Measurements from ENCODE around the gene SEMA6A. TPM values are rescaled to one million over a fixed set of nuclear protein-coding genes. Genes with fewer than 3 reads are reported as not detected.

SEMA6A gene
- polyA plus RNA-seq, 1 of the 3 experiments (the other 2 are of a cell fraction): 0.18 TPM

- POLR2A ChIA-PET: no interaction called here
- no peak for DNase-seq
- CTCF ChIA-PET: no interaction called here
- Histone ChIP-seq H3K79me2 (ENCODE audit: insufficient read depth) (no peaks in the 10 kb centered on the region), H3K4me1 (ENCODE audit: control insufficient read depth in 1 of 2, insufficient read depth in 2 of 2, low read depth in 1 of 2, low read length in 1 of 2) (peaks cover 0 to 4% of the 10 kb centered on the region in 2 experiments; a peak in 2 of 4 replicates), H2AFZ (ENCODE audit: low read depth) (no peak overlapping the region), H3K27ac (ENCODE audit: low read depth in 2 of 2, low read length in 1 of 2) (peak overlapping the region in 1 of 2 experiments; percentile 68; a peak in 1 of 4 replicates), H3K36me3 (replicated peaks in 1 of 2; ENCODE audit: control insufficient read depth in 1 of 2, insufficient read depth in 2 of 2, low read length in 1 of 2) (no peaks in the 10 kb centered on the region), H4K20me1 (ENCODE audit: insufficient read depth) (no peaks in the 10 kb centered on the region), H3K9me2 (no peaks in the 10 kb centered on the region), H3K4me2 (no peak overlapping the region), H3K9me3 (no peaks in the 10 kb centered on the region), H3K4me3 (ENCODE audit: low read depth in 2 of 2, low read length in 1 of 2) (no peak overlapping the region), H3F3A (replicated peaks; ENCODE audit: insufficient read depth) (no peaks in the 10 kb centered on the region), H3K9ac (no peak overlapping the region), H3K27me3 (ENCODE audit: insufficient read depth) (no peaks in the 10 kb centered on the region)
- 29% methylated on average over 3 of the region's 3 CpGs for WGBS (ENCODE audit: low lambda C conversion rate)
- TF ChIP-seq ELF1 (IDR thresholded peaks at IDR 0.05): no peak
- no peak for TF ChIP-seq RXRA (IDR thresholded peaks at IDR 0.05; ENCODE audit: borderline replicate concordance, low read depth)
- no peak for TF ChIP-seq REST (IDR thresholded peaks at IDR 0.05; ENCODE audit: low read depth, low read length)
- no peak for TF ChIP-seq TCF12 (IDR thresholded peaks at IDR 0.05)
- TF ChIP-seq USF2 (IDR thresholded peaks at IDR 0.05; ENCODE audit: borderline replicate concordance, low read depth, low read length): no peak
- no peak for TF ChIP-seq IRF3 (IDR thresholded peaks at IDR 0.05; ENCODE audit: low read depth, low read length)
- TF ChIP-seq MEF2A (IDR thresholded peaks at IDR 0.05; ENCODE audit: borderline replicate concordance, low read depth): no peak
- TF ChIP-seq NFIC (IDR thresholded peaks at IDR 0.05; ENCODE audit: borderline replicate concordance): no peak
- no peak for TF ChIP-seq RCOR1 (IDR thresholded peaks at IDR 0.05; ENCODE audit: low read length)
- TF ChIP-seq SMC3 (IDR thresholded peaks at IDR 0.05; ENCODE audit: low read depth, low read length): no peak
- no peak for TF ChIP-seq POLR2AphosphoS5 (IDR thresholded peaks at IDR 0.05; ENCODE audit: low read depth, low read length)
- TF ChIP-seq FOXJ3 (CRISPR knock-in tag; IDR thresholded peaks at IDR 0.05): no peak
- no peak for TF ChIP-seq FOSL2 (IDR thresholded peaks at IDR 0.05; ENCODE audit: borderline replicate concordance, low read depth)
- TF ChIP-seq RFX5 (IDR thresholded peaks at IDR 0.05; ENCODE audit: low read length): no peak
- TF ChIP-seq GATA2 (CRISPR knock-in tag; IDR thresholded peaks at IDR 0.05): no peak
- no peak for TF ChIP-seq ZBTB33 (IDR thresholded peaks at IDR 0.05; ENCODE audit: borderline replicate concordance, low read depth)
- no peak for TF ChIP-seq MXI1 (IDR thresholded peaks at IDR 0.05; ENCODE audit: low read depth, low read length)
- TF ChIP-seq CHD2 (IDR thresholded peaks at IDR 0.05; ENCODE audit: low read length, partially characterized antibody): no peak
- TF ChIP-seq RAD21 (IDR thresholded peaks at IDR 0.05; ENCODE audit: low read length): no peak
Observed at GRCh38 chr5:116469631-116470030, 105.0 kb downstream of the SEMA6A start.
